ENCODE data around the gene DHX16.
A peak's percentile ranks its signal among the peaks of the same experiment; 100 is the strongest.

The DHX16 gene

DNA sequence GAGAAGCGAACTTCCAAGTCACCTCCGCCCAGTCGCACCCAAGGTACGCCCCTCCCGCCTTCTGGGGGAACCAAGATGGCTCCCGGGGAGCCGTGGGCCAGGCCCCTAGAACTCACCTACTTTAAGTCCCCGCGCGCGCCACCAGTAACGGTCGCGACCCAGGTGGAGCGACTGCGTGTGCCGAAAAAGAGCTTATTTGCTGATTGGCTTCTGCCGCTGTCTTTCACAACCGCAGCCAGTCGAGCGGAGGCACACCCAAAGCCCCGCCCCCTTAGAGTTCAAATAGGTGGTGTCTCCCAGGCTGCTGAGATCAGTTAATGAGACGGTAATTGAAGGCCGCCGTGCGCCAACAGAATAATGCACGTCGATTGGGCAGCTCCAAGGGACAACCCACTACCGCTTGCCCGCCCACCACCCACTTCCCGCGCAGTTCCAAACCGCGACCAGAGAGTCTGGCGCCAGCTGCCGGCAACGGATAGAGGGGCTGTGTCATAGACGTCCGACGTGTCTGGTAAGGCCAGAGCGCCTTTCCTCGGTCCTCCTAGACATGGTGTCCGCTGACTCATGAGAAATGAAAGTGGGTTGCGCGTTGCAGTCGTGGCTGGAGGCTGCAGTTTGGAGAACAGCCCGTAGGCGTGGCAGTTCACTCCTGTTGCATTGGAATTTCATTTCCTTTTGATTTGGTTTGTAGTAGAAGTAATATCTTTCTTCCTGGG, 44.5 kb upstream of the DHX16 start, which contains the start of gene MDC1:
TSS of gene MDC1 (minus strand) at position 153 of the 716 bp plus-strand sequence. CDS start 2,106 bp downstream, outside the sequence.
- H3K4me3 ChIP-seq (ENCODE audit: low read length), result peak within 1 kb of the TSS; percentile 78
- TF ChIP-seq, protein P1, sequence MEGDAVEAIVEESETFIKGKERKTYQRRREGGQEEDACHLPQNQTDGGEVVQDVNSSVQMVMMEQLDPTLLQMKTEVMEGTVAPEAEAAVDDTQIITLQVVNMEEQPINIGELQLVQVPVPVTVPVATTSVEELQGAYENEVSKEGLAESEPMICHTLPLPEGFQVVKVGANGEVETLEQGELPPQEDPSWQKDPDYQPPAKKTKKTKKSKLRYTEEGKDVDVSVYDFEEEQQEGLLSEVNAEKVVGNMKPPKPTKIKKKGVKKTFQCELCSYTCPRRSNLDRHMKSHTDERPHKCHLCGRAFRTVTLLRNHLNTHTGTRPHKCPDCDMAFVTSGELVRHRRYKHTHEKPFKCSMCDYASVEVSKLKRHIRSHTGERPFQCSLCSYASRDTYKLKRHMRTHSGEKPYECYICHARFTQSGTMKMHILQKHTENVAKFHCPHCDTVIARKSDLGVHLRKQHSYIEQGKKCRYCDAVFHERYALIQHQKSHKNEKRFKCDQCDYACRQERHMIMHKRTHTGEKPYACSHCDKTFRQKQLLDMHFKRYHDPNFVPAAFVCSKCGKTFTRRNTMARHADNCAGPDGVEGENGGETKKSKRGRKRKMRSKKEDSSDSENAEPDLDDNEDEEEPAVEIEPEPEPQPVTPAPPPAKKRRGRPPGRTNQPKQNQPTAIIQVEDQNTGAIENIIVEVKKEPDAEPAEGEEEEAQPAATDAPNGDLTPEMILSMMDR (IDR thresholded peaks at IDR 0.05; ENCODE audit: insufficient read depth, low read depth, low read length, missing control alignments), result peak; percentile 37
- DNase-seq (ENCODE audit: low read depth), result peak; percentile 100

DNA sequence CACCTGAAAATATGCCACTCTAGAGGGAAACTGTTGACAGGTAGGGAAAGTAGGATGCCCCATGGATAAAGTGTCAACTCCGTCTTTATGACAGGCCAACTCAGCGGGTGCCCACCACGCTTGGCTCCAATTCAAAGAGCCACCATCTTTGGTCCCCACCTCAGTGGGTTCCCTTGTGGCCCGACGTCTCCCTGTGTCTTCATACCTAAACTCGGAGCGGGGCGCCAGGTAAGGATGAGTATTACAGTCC, 44.0 kb upstream of the DHX16 start:
- H3K4me3 ChIP-seq (ENCODE audit: low read length), result peak overlapping the region; percentile 78
- DNase-seq (ENCODE audit: low read depth), result no peak
- TF ChIP-seq, protein P1 (IDR thresholded peaks at IDR 0.05; ENCODE audit: insufficient read depth, low read depth, low read length, missing control alignments), result no peak

DNA sequence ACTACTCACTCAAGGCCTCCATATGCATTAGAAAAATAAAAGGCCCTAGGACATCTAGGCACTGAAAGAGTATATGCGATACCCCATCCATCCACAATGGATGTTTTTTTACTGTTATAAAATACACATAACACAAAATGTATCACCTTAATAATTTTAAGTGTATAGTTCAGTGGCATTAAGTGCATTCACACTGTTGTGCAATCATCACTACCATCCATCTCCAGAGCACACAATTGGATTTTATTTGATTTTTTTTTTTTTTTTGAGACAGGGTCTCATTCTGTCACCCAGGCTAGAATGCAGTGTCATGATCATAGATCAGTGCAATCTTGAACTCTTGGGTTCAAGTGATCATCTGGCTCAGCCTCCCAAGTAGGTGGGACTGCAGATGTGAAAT, 41.5 kb upstream of the DHX16 start:
- TF ChIP-seq, protein P1 (IDR thresholded peaks at IDR 0.05; ENCODE audit: insufficient read depth, low read depth, low read length, missing control alignments), result no peak
- no peak for DNase-seq (ENCODE audit: low read depth)
- H3K4me3 ChIP-seq (ENCODE audit: low read length), result no peak overlapping the region

DNA sequence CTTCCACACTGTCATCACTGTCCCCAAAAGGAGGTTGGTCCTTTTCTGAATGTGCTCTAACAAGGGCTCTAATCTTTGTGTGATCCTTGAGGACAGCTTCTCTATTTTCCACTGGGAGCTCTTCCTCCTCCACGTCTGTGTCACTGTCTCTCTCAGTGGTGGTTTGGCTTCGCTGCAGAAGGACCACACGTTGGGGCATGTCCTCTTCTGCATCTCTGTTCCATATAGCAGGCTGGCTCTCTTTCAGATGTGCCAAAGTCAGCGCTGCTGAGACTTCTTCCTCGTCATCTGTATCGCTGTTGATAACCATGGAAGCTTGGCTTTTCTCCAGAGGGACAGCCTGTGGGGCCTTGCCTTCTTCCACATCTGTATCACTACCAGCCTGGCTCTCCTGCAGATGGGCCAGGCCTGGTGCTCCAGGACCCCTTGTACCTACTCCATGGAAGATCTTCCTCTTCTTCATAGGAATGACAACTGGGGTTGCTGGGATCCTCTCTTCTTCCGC, 39.7 kb upstream of the DHX16 start:
- TF ChIP-seq, protein P1 (IDR thresholded peaks at IDR 0.05; ENCODE audit: insufficient read depth, low read depth, low read length, missing control alignments), result no peak
- no peak overlapping the region for H3K4me3 ChIP-seq (ENCODE audit: low read length)
- DNase-seq (ENCODE audit: low read depth), result peak; percentile 57

- no peak overlapping the region for H3K4me3 ChIP-seq (ENCODE audit: low read length)
- TF ChIP-seq, protein P1 (IDR thresholded peaks at IDR 0.05; ENCODE audit: insufficient read depth, low read depth, low read length, missing control alignments), result no peak
- no peak for DNase-seq (ENCODE audit: low read depth)
These were observed 39.1 kb upstream of the DHX16 start for GRCh38 chr6:30711758-30712380.

- DNase-seq (ENCODE audit: low read depth), result no peak
- TF ChIP-seq, protein P1 (IDR thresholded peaks at IDR 0.05; ENCODE audit: insufficient read depth, low read depth, low read length, missing control alignments), result no peak
- no peak overlapping the region for H3K4me3 ChIP-seq (ENCODE audit: low read length)
These were observed 36.5 kb upstream of the DHX16 start for GRCh38 chr6:30709101-30709868.
